ENCODE data around the gene ZBED4.
A peak's percentile ranks its signal among the peaks of the same experiment; 100 is the strongest.
"Not testable (repeated sequence)": the region's sequence is repeated elsewhere in the genome, so short reads cannot be mapped to it uniquely, and the experiment has no call there.

The ZBED4 gene

DNA sequence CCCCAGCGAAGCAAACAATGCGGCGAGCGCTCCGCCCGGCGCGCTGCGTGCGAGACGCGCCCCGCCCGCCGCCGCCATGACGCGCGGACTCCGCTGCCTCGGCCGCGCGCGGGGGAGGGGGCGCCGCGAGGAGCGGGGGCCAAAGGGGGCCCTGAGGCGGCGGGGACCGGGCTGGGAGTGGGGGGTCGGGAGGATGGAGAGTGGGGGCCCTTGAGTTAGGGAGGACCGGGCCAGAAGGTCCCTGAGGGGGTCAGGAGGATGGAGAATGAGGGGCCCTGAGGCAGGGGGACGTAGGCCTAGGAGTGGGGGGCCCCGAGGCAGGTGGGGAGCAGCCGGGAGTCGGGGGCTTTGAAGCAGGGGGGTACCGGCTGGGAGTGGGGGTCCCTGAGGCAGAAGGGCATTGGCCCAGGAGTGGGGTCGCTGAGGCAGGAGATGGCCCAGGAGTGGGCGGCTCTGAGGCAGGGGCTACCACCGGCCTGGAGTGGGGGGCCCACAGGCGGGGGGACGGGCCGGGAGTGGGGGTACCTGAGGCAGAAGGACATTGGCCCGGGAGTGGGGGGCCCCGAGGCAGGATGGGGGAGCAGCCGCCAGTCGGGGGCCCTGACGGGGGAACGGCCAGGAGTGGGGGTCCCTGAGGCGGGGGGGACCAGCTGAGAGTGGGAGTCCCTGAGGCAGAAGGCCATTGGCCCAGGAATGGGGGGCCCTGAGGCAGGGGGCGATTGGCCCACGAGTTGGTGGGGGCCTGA lies 25.6 kb upstream of the ZBED4 start, which contains the start of gene BRD1:
Gene BRD1 (minus strand): TSS at position 21 of the 746 bp plus-strand sequence. CDS start 3,556 bp downstream, outside the sequence.
- DNase-seq, result peak; percentile 59 to 73

DNA sequence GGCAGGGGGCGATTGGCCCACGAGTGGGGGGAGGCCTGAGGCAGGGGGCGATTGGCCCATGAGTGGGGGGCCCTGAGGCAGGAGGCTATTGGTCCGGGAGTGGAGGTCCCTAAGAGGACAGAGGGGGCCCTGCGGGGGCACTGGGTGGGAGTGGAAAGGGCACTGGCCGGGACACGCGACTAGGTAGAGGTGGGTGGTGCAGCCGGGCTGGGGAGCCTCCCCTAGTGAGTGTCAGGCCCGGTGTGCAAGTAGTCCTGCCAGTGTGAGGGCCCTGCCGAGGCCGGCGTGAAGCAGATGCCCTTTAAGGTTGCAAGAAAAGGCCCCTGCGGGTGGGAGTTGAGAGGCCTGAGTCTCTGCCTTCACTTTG lies 25.1 kb upstream of the ZBED4 start:
- no peak for DNase-seq

DNA sequence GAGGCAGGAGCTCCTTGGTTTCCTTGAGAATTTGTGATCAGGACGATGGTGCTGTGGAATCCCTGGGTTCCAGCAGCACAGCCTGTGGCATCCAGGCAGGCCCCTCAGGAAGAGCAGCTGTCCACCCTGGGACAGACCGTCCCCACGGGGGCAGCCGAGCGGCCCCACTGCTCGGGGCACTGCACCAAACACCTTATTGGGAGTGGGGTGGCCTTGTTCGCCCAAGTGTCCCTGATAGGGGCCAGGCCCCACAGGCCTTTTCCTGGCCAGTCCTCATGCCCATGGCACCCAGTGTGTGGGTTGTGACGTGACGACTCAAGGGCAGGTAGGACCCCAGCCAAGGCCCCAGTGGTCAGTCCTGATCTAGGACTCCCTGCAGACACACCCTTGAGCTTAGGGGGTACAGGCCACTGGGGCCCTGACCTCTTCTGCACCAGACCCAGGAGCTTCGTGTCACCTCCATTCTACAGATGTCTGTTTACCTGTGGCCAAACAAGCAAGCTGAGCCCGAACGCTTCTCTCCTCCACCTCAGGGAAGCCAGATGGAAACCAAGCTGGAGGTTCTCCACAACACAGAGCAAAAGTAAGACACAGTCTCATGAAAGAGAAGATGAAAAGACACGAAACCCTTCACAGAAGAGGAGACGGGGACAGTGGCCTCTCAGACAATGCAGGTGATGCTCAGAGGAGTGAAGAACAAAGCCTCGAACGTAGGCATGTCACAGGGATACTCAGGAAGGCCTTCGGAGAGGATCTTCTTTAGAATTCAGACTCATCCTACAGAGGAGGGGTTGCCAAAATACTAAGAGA lies 24.4 kb upstream of the ZBED4 start:
- no peak for DNase-seq

DNA sequence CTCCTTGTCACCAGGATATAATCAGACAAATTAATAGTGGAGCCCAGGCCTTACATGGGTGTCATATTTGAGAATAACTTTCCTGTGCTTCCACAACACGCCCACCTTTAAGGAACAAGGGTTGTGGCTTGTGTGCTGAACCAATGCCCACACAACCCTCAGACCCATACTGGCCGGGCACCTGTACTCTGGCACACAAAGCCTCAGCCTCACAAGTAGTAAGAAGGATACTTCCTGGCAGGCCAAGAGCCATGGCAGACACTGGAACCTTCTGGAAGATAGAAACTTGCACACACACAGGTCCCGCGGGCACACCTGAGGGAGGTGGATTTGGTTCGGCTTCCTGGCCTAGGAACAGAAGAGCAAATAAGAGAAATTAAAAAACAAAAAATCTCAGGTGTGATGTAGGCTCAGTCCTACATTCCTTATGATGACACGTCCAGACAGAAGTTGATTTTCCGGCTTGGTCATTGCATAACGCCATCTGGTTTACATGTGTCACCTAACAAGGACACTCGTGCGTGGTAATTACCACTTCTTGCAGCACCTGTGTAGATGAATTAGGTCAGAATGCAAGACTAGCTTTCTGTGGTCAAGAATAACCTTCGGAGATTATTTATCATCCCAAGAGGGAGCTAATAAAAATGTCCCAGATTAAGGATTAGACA lies 20.2 kb upstream of the ZBED4 start:
- no peak for DNase-seq

DNA sequence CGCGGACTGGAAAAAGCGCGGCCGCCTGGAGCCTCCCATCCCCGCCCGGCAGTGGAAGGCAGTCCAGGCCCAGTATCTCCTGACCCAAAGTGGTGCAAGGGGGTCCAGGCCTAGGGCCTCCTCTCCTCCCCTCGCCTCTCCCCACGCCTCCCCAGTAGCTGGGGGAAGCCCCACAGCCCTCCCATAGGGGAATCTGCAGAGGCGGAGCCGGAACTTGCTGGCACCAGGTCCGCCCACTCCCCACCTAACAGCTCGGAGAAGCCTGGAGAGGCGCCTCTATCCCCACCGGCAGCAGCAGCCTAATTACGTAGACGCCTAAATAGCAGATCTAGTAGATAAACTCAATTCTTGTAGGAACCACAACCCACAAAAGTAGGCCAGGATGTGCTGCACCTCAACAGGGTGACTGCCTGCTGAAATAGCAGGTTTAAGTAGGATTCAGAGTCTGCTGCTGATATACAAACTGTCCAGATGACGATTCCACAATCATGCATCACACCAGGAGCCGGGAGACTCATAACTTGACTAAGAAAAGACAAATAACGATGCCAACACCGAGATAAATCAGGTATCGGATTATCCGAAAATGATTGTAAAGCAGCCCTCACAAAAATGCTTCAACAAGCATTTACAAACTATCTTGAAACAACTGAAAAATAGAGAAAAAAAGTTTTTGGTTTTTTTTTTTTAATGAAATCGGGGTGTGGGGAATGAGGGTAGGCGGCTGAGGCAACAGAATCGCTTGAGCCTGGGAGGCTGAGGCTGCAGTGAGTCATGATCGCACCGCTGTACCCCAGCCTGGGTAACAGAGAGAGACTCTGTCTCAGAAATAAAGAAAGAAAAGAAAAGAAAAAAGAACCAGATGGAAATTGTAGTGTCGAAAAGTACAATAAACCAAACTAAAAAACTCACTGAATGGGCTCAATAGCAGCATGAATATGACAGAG lies 14.6 kb upstream of the ZBED4 start:
- no peak for DNase-seq

DNA sequence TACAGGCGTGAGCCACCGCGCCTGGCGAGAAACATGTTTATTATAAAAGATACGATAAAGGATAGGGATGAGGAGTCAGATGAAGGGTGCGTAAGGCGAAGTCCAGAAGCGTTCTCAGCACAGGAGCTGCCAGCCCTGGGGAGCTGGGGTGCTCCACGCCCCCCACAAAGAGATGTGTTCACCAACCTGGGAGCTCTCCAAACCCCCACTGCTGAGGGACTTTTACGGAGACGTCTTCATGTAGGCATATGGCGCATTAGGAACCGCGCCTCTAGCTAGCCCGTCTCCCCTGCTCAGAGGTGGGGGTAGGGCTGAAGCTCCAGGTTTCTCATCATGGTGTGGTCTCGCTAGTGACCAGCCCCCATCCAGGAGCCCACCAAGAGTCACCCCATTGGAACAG lies 8.4 kb upstream of the ZBED4 start:
- no peak for DNase-seq

DNA sequence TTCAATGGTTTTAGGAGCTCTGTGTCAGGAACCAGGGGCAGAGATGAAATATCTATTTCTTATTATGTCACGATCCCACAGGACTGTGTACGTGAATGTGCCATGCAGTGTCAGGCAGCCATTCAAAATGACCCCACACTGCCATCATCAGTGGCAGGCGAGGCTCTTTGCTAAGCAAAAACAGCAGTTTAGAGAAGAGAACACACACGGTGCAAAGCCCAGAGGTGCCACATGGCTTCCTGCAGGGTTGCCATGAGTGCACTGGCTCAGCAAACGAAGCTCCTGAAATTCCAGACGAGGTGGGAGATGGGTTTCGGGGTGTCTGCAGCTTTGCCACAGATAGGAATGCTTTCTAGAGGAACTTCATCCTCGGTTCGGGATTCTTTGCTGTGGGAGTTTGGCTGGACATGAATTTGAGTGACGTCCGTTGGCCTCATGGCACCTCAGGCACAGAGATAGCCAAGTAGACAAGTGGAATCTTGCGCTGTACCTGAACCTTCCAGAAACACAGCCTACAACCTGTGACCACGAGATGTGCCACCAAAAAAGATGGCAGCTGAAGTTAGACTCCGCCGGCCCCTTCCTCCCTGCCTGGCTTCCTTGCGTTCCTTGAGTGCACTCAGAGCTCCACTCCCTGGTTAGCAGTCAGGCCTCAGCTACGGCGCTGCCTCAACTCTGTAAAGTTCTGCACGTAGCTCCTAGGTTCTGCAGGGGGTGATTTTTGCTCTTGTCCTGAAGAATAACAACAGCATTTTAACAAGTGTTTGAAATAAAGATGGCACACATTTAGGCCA lies 7.8 kb upstream of the ZBED4 start:
- DNase-seq, result no peak

DNA sequence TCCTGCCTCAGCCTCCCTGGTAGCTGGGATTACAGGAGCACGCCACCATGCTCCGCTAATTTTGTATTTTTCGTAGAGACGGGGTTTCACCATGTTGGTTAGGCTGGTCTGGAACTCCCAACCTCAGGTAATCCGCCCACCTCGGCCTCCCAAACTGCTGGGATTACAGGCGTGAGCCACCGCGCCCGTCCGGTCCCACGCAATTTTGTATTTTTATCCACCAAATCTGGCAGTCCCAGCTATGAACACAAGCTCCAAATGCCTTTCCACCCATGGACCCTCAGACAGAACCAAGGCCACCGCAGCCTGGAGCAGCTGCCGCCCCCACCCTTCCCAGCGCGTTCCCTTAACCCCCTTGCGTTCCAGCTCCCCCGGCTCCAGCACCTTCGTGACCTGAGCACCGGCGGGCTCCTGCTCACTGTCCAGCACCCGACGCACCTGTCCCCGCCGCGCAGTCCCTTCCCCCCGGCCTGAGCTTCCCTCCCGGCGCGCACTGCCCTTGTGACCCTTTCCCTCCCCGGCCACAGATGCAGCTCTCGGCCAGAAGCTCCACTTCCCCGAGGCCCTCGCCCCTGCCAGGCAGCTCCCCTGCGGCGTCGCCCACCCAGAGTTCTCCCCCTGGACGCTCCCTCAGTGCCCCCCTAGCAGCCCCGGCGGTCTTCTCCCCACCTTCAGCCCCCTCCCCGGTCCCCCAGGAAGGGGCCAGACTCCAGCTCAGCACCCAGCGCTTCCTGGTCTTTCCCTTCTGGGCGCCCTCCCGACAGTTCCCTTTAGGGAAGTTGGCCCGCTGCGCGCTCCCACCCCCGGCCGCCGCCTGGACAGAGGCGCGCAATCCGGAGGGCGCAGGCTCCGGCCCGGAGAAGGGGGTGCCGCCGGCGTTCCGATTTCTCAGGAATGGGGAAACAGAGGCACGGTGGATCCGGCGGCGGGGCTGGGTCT lies 5.6 kb upstream of the ZBED4 start:
- no peak for DNase-seq

DNA sequence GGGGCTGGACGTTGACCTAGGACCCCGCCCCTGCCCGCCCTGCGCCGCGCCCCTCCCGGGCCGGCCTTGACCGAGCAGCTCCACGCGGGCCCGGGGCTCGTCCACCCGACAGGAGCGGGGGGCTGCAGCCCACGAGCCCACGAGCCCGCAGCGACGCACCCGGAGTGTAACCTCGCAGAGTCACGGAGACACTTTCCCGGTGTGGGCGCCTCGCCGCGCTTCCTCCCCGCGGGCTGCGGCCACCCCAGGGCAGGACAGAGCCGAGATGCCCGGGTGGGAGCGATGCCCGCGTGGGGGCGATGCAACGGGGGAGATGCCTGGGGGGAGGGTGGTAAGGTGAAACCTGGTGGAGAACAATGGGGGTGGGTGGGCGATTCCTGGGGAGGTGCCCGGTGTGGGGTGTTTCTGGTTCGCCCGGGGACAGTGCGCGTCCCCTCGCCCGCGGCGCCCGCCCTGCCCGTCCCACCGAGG lies 4.9 kb upstream of the ZBED4 start:
- no peak for DNase-seq

DNA sequence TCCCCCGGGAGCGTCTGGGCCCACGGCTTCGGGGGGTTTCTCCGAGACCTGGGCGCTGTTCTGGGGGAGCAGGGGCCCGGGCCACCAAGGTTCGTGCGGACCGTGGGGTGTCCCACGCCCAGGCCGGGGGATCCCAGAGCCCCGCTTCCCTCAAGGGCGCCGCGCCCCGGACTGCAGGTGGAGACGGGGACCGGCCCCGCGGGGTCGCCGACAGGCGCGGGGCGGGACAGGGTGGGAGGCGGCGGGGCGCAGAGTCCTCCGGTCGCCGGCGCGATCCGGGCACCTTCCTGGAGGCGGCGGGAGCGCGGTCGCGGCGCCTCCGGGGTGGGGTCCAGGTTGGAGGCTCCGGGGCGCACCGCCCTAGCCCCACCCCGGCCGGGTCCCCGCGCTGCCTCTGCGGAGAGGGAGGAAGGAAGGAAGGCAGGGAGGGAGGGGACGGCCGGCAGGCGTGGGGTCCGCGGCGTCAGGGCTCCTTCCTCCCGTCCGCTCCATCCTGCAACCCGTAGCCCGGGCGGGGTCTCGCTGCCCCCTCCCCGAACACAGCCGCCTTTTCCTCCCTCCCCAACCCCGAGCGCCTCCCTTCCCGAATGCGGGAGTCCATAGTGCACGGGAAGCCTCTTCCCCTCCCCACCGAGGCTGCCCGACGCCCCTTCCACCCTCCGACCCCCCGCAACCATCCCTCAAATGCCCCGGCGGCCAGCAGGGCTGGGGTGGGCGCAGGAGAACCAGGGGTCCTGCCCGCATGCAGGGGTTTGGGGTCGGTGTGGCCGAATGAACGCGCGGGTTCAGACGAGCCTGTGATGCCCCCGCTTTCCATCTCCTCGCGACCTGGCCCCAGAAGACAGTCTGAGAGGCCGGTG lies 4.3 kb upstream of the ZBED4 start:
- no peak for DNase-seq

DNA sequence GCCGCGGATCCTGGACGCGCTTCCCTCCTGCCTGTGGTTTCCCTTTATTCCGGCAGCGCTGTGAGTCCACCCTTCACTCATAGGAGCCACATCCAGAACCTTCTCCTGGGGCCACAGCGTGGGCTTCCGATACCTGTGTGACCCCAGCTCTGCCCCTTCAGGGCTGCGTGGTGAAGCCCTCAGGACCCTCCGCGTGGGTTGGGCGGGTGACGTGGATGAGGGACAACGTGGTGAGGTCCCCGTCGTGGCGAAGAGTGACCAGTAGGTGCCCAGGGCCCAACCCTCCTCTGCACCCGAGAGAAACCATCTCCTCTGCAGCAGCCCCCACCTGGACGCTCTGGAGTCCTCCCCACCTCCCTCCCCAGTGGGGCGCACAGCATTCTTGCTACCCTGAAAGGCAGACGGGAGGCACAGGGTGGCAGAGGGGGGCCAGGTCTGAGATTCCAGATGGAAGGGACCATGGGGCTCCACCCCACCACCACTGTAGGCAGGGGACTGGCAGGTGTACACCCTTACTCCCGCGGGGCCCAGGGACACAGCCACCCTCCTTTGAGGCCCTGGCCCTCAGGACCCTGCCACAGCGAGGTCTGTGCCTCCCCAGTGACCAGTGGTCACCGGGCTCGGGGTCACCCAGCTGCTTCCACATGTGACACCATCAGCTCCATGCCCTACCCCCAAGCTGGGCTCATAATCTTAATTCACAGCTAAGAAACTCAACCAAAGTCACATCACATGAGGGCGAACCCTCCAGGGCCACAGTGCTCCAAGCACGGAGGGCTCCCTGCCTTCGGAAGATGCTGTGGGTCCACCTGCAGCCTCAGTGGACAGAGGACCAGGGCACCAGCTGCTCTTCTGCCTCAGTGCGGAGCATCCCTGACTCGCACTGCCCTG lies 3.4 kb upstream of the ZBED4 start:
- DNase-seq, result no peak

DNA sequence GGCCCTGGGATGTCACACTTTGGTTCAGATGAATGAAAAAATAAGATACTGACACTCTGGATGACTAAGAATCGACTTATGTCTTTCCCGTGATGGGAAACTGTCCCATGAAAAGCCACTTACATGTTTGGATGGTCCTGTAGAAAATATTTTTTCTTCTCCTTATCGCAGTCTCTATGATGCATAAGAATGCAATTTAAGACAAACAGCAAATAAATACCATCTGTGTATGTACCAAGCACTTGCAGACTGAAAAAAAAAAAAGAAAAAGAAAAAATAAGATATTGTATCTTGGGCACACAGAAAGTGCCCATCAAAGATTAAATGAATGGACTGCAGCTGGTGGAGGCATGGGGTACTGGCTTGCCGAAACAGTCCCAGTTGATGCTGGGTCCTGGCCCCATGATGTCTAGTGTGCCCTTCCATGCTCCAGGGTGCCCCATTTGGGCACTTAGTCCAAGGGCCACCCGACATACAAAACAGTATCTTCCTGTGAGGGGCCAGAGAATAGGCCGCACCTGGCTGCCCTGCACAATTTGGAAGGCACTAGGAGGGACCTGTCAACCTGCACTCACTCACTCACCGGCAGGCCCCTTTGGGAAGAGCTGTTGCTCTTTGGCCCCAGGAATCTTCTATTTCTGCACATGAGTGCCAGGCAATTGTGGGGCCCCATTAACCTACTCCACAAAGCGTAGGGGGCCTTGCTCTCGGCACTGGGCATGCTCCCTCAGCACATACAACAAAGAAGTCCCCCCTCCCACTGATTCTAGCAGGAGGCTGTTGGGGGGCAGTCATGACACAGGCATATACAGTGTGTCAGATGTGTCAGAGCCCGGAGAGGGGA lies 2.5 kb upstream of the ZBED4 start:
- no peak for DNase-seq

DNA sequence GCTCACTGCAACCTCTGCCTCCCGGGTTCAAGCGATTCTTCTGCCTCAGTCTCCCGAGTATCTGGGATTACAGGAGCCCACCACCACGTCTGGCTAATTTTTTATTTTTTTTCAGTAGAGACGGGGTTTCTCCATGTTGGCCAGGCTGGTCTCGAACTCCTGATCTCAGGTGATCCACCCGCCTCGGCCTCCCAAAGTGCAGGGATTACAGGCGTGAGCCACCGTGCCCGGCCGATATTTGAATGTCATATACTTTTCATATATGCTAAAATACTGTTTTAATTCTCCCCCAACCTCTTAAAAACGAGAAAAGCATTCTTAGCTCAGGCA lies 1.1 kb upstream of the ZBED4 start:
- not testable (repeated sequence) for DNase-seq

DNA sequence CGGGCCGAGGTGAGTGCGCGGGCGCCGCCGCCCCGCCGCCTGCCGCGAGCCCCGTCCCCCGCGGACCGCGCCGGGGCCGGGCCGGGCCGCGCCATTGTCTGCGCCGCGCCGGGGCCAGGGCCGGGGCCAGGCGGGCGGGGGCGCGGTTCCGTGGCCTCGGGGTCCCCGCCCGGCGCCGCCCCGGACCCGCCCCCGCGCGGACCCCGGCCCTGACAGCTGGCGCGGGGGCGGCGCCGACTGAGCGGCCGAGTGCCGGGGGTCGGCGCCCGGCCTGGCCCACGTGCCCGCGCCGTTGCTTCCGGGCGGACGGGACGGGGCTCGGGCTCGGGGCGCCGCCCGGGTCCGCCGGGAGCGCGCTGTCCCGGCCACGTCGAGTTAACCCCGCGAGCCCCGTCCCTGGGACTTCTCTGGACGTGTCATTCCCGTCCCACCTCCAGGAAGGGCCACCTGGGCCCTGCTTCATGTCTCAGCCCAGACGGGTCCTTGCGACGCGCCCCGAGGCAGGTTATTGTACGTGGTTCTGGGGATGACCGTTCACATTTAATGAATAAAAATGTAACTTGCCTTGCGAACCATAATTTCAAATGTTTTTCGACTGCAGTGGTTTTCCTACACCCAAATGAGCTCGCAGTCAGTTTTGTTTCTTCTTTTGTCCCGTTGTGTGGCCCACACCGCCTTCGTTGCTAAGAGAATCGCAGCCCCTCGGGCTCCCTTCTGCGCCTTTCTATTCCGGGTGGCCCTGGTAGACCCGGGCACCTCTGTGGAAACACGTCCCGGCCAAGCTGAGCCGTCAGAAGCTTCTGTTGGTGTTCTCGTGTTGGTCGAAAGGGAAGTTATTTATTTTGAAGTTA lies 562 bp downstream of the ZBED4 start:
- DNase-seq, result peak in 1 of 2 experiments; percentile 47

DNA sequence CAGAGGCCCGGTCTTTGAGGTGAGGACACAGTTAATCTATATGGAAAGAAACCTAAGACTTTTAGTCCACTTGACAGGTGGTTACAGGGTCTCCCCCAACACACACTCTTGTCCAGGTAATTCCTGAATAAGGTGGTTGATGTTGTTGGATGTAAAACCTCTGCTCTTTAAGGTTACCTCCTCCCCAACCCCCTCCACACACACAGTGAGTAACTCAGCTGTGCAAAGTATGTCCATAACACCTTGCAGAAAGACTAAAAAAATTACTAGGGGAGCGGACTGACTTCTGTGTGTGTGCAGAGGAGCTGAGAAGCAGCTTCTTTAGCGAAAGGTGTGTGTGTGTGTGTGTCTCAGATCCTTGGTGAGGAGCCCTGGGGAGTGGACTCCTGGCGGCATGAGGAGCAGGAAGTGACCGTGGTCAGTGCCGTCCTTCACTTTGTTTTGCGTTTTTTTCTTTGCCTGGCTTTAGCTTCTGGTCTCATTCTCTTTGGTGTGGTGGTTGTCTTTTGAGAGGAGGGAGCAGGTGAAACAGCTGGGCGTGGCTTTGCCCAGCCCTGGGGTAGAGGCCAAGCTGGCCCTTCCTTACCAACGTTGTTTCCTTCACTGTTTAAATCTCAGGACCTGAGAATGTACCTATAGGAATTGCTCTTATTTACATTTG lies 1.7 kb downstream of the ZBED4 start:
- DNase-seq, result no peak

DNA sequence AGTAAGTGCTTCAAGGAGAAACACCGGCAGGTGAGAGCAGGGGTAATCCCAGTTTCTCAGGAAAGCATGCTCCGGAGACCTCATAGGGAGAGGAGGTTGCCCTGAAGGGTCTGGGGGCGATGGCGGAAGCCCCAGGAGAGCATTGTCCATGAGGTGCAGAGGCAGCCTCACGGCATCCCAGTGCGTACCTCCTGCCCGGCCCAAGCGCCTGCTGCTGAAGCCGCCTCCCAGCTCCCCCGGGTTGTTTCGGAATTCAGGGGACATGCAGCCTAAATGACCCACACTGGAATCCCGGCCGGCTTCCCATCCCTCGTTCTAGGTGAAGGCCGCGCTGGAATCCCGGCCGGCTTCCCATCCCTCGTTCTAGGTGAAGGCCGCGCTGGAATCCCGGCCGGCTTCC lies 2.7 kb downstream of the ZBED4 start:
- DNase-seq, result no peak

Data from SHP77 (cell line).